UCSD-AML1 (cell line): Measurements from ENCODE around the gene SHC1.
A peak's percentile ranks its signal among the peaks of the same experiment; 100 is the strongest.

Experiments used
- DNase-seq: peaks from one replicate; lab custom pipeline; 2025; ENCODE audit not compliant: unreplicated experiment; lab: John Stamatoyannopoulos, UW

SHC1 gene

GRCh38 chr1:154940651-154941194 lies 29.8 kb downstream of the SHC1 start:
- DNase-seq: no peak

- DNase-seq: no peak
Measured at GRCh38 chr1:154940213-154940560, 30.4 kb downstream of the SHC1 start.

DNA sequence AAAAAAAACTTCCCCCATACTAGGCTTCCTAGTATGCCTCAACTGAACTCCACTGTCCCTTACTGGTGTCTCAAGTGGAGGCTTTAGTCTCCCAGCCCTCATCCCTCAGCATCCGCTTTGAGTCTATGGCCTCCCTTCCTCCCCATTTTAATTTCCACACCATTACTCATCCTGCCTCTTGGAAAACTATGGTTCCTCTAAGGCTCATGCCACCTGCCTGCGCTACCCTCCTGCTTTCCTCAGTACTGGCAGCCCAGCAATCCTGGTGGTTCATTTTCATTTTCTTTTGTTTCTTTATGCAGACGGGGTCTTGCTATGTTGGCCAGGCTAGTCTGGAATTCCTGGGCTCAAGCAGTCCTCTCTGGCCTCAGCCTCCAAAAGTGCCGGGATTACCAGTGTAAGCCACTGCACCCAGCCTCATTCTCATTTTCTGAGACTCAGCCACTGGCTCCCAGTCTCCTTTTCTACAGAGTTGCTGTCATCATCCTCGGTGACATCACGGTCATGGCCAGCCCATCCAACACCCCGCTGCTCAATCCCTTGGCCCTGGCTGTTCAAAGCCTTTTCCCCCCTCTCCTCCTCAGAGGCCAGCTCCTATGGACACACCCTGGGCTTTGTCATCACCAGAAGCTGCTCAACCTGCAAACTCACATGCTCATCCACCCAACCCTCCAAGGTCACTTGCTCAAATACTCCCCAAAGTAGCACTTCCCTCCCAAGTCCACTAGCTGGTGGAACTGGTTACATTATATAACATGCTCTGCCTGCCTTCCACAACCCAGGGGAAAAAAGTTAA lies 31.7 kb downstream of the SHC1 start:
- DNase-seq: no peak

DNA sequence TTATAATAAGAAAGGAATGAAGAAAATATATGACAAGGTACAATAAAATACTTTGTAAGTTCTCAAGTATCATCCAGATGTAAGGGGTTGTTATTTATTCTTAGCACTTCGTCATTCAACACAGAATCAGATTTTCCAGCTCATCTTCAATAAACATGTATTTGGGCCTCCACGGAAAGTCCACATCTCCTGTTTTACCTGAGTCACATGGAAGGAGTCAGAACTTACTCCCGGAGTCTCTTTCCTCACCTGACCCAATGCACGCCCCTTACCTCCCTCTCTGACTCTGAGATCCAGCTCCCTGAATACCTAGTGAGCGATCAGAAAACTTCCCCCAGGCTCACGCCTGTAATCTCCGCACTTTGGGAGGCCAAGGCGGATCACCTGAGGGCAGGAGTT lies 32.6 kb downstream of the SHC1 start:
- no peak for DNase-seq

DNA sequence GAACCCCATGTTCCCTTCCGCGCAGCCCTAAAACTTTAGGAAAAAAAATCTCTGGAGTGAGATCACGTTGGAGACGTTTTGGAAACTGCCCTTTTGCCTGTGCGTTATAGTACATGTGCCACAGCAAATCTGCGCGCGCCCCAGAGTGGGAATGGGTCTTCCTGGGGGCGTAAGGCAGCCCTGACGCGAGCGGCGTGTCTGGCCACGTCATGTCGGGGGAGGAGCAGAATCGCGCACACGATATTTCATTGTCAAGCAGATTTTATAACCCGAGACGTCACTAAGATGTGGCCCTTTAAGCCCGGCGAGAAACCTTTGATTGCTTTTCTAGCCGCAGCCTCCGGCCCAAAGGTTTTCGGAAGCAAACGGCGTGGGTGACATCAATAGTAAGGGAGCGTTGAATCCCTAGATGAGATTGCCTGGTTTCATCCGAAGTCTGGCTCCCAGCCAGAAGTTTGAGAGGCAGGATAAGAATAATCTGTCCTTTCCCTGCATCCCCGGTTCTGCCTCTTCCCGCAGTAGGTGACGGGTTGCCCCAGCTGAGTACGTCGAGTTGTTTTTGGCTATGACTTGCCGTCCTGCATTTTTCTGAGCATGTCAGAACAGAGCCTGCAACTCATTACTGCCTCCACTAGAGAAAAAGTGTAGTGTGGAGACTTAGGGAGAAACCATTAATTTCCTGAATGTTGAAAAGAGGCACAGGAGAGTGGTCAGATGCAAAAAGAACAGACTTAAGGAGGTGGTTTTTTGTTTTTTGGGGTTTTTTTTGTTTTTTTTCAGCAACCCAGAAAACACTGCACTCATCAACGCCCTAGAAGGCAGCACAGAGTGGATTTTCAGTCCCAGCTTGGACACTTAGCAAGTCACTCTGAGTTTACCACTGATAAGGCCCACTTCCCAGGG lies 33.2 kb downstream of the SHC1 start:
- peak; percentile 93 for DNase-seq

- peak; percentile 97 for DNase-seq
Measured at GRCh38 chr1:154936555-154937084, 33.9 kb downstream of the SHC1 start, which contains the start of gene PMVK. Gene PMVK, minus strand, starts transcription at chr1:154936719. Its CDS starts 34 bp downstream, at chr1:154936685.

DNA sequence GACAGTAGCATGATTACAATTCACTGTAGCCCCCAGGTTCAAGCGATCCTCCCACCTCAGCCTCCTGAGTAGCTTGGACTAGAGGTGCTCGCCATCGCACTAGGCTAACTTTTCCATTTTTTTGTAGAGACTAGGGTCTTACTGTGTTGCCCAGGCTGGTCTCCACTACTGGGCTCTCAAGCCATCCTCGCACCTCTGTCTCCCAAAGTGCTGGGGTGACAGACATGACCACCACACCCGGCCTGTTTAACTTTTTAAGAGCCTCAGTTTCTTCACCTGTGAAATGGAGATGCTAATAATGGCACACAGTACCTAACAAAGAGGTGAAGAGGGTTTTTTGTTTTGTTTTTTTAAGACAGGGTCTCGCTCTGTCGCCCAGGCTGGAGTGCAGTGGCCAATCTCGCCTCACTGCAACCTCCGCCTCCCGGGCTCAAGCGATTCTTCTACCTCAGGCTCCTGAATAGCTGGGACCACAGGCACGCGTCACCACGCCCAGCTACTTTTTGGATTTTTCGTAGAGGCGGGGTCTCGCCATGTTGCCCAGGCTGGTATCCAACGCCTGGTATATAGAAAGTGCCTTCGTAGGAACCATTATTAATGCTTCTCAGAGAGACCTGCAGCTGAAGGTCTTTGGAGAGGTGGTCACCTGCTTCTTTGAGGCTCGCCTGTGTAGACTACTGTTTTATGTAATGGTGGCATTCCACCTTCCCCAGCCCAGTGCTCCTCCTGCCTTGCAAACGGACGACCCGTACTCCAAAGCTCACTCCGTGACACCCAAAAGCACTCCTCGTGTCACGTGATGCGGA lies 34.6 kb downstream of the SHC1 start:
- no peak for DNase-seq

DNA sequence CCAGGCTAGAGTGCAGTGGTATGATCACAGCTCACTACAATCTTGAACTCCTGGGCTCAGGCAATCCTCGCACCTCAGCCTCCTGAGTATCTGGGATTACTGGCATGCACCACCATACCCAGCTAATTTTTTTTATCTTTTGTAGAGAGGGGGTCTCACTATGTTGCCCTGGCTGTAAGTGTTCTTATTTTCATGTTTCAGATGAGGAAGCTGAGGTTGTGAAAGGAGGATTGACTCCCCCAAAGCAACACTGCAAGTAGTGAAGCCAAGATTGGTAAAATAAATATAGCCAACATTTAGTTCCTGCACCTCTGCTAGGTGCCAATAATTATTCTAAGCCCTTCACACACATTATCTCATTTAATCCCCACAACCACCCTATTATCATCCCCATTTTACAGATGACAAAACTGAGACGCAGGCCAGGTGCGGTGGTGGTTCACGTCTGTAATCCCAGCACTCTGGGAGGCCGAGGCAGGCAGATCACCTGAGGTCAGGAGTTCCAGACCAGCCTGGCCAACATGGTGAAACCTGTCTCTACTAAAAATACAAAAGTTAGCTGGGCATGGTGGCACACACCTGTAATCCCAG lies 36.1 kb downstream of the SHC1 start:
- no peak for DNase-seq

DNA sequence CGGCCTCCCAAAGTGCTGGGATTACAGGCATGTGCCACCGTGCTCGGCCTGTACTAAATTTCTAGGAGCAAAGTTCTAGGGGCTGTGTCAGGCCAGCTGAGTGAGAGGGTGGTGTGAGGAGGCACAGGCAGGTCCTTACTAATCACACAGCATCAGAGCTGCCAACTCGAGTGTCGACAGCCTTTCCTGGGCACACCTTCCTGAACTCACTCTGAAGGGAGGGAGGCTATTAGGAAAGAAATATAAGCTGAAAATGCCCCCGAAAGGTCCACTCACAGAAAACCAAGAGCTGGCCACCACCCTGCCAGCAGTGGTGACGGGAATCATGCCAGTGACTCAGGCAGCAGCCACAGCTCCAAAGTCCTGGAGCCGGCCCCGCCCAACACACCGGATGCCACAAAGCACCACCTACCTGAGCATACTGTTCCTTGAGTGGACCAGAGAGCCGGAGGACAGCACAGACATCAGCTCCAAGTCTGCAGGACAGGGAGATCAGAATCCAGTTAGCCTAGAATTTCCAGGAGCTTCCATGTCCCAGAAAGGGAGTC lies 38.5 kb downstream of the SHC1 start:
- no peak for DNase-seq

DNA sequence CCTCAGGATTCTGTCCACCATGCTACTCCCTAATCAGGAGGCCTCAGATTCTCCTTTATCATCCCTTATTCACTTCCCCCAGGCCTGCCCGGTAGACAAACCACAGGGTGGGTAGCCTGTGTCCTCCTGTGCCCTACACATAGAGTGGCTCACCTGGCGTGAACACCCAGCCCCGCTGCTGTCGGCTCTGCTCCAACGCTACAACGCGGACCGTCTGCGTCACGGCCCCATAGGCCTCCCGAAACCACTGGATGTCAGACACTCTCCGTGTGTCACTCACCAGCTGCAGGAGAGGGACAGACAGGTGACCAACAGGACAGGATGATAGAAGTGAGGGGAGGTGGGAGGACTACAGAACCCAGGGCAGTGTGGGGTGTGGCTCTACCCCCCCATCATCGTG lies 44.3 kb downstream of the SHC1 start:
- no peak for DNase-seq

GRCh38 chr1:154925335-154926170 lies 45.0 kb downstream of the SHC1 start:
- DNase-seq: peak; percentile 66

GRCh38 chr1:154923695-154924094 lies 46.9 kb downstream of the SHC1 start:
- DNase-seq: no peak

GRCh38 chr1:154913273-154913672 lies 57.3 kb downstream of the SHC1 start:
- no peak for DNase-seq

DNA sequence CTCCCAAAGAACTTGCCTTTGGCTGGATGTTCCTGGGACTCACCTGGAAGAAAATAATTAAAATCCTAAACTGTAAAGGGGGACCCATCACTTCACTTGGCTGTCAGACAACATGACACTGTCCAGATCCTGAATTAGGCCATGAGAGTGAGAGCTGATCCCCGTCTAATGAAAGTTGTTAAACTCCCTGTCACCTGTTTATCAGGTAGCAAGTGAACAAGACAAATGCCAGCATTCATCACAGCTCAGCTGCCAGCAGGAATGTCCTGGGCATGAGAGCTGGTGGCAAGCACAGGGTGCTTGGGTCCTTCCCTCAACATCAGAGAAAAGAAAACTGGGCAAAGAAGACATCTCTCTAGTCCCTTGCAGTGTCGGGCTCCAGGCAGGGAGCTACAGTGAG lies 57.8 kb downstream of the SHC1 start:
- no peak for DNase-seq
